Tibial nerve (tissue), 3 donors: Measurements from ENCODE around the gene TAX1BP1.

Experiments used
- CTCF ChIP-seq, 5 experiments: fragments of 200-600 bp in 3 of 5; fragments of 450-650 bp in 2 of 5; sonication (generic) in 3 of 5; IDR thresholded peaks; one replicate each; pipeline ENCODE4 v1.5.1; 2016 to 2019; ENCODE audit warnings: antibody characterized with exemption in 5 of 5, mild to moderate bottlenecking in 3 of 5, moderate library complexity in 2 of 5
- POLR2A ChIP-seq, 2 donors: fragments of 450-650 bp; IDR thresholded peaks; one replicate each; pipeline ENCODE4 v1.6.1; 2017; ENCODE audit warnings: antibody characterized with exemption in 2 of 2, mild to moderate bottlenecking in 2 of 2, moderate library complexity in 2 of 2

DNA sequence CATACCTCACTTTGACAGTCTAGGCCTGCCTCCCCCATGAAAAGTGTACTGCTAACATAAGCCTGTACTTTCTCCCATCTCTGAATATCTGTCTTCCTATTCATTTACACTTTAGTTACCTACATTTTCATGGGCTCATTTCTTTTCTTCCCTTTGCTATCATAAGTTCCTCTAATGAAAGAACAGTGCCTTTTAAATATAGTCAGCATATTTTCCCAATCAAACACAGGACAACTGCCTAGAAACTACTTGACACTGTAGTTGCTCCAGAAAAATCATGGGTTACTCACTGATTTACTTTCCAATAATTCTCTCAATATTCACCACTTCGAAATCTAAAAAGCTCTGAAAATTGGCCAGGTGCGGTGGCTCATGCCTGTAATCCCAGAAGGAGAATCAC, 2.8 kb upstream of the TAX1BP1 start:
- TF ChIP-seq CTCF (IDR thresholded peaks at IDR 0.05): no peak
- no peak for TF ChIP-seq POLR2A (IDR thresholded peaks at IDR 0.05)
